K562 (cell line): ENCODE measurements around the gene ARHGEF25. TPM values are rescaled to one million over a fixed set of nuclear protein-coding genes. Genes with fewer than 3 reads are reported as not detected.

Source experiments
- ATAC-seq: fragments of 200-7000 bp; cut with Tn5 transposase; 3 replicates; pipeline ENCODE4 v1.9.1; 2020; ENCODE audit warnings: moderate library complexity
- BruUV-seq: library from RNA; stranded (reverse); fragments of 400-500 nt; replicated peaks from 2 replicates; lab custom pipeline; 2021; lab: Mats Ljungman, UMichigan
- CTCF ChIA-PET: fragments of 300-600 bp; formaldehyde crosslinking; extraction: SDS; loops from one replicate; lab custom pipeline; 2021; ENCODE audit warnings: low intra/inter-chr PET ratio; lab: Yijun Ruan, JAX
- POLR2A ChIA-PET: fragments of 300-600, 350-650 bp; sonication (Branson Sonifier 250); formaldehyde crosslinking; extraction: SDS; loops from one replicate; lab custom pipeline; 2021; ENCODE audit warnings: antibody characterized with exemption, inconsistent platforms; lab: Yijun Ruan, JAX
- DNase-seq, 4 experiments: peaks; one replicate each; pipeline versions ENCODE4 v3.0.0 to v3.0.0-alpha.2; 2011 to 2018; ENCODE audit warnings: low spot score in 3 of 4, mixed read lengths in 3 of 4; ENCODE audit errors: extremely low read depth in 1 of 4
- FAIRE-seq: peaks from 2 replicates; lab custom pipeline; 2011; peaks lifted over from hg19 to GRCh38; lab: Jason Lieb, UNC
- H2AFZ ChIP-seq: 2 replicates; pipeline ENCODE4 v1.6.0; 2011; ENCODE audit warnings: low read depth, low read length, control low read depth, inconsistent platforms
- H3K27ac ChIP-seq: fragments of 200-600 bp; 3 replicates; pipeline ENCODE4 v1.8.0; 2011; ENCODE audit warnings: low read depth, mild to moderate bottlenecking, control low read depth, inconsistent platforms, low read length, moderate library complexity, mixed read lengths; ENCODE audit errors: extremely low read depth
- H3K27me3 ChIP-seq, 2 experiments: fragments of 300-600 bp in 1 of 2; 2 replicates in 1 of 2; 3 replicates in 1 of 2; pipeline versions ENCODE4 v1.6.0 to v1.8.0; 2011; ENCODE audit warnings: inconsistent platforms in 2 of 2, low read length in 2 of 2, mild to moderate bottlenecking in 1 of 2, mixed read lengths in 1 of 2, moderate library complexity in 1 of 2; ENCODE audit not compliant: control insufficient read depth in 2 of 2, insufficient read depth in 2 of 2
- H3K36me3 ChIP-seq: fragments of 300-600 bp; 3 replicates; pipeline ENCODE4 v1.8.0; 2011; ENCODE audit warnings: mild to moderate bottlenecking, low read length, inconsistent platforms; ENCODE audit not compliant: control insufficient read depth, insufficient read depth
- H3K4me1 ChIP-seq, 2 experiments: fragments of 200-600 bp in 1 of 2; replicated peaks in 1 of 2; 2 replicates in 1 of 2; 3 replicates in 1 of 2; pipeline versions ENCODE4 v1.5.1 to v1.8.0; 2011; ENCODE audit warnings: inconsistent platforms in 2 of 2, low read length in 2 of 2, mild to moderate bottlenecking in 1 of 2, mixed read lengths in 1 of 2, moderate library complexity in 1 of 2; ENCODE audit not compliant: control insufficient read depth in 2 of 2, insufficient read depth in 2 of 2
- H3K4me2 ChIP-seq: 2 replicates; pipeline ENCODE4 v1.6.1; 2011; ENCODE audit warnings: low read length, control low read depth, inconsistent platforms, mixed read lengths; ENCODE audit not compliant: insufficient read depth
- H3K4me3 ChIP-seq: fragments of 200-600 bp; sonication (generic), shearing (Covaris generic); 2 replicates; pipeline ENCODE4 v1.5.1; 2016; ENCODE audit warnings: control low read depth, inconsistent platforms
- H3K79me2 ChIP-seq: fragments of 200-600 bp; 3 replicates; pipeline ENCODE4 v1.8.0; 2011; ENCODE audit warnings: low read length, inconsistent platforms; ENCODE audit not compliant: control insufficient read depth, insufficient read depth
- H3K9ac ChIP-seq, 2 experiments: 2 replicates each; pipeline versions ENCODE4 v1.6.0 to v1.6.1; 2011; ENCODE audit warnings: low read depth in 2 of 2, low read length in 2 of 2, control low read depth in 1 of 2, inconsistent platforms in 1 of 2, mild to moderate bottlenecking in 1 of 2, mixed read lengths in 1 of 2; ENCODE audit not compliant: insufficient read depth in 1 of 2
- H3K9me1 ChIP-seq: one replicate; pipeline ENCODE4 v1.6.0; 2011; ENCODE audit warnings: inconsistent platforms, mild to moderate bottlenecking, low read length, moderate library complexity; ENCODE audit not compliant: control insufficient read depth, insufficient read depth
- H3K9me3 ChIP-seq: replicated peaks from 2 replicates; pipeline ENCODE4 v1.5.1; 2011; ENCODE audit warnings: low read depth, low read length, inconsistent platforms; ENCODE audit not compliant: control insufficient read depth, insufficient read depth
- H4K20me1 ChIP-seq: replicated peaks from 2 replicates; pipeline ENCODE4 v1.6.1; 2011; ENCODE audit warnings: low read length, inconsistent platforms, mixed read lengths; ENCODE audit not compliant: control insufficient read depth, insufficient read depth
- C11orf30 ChIP-seq: fragments of 450-650 bp; IDR thresholded peaks from 2 replicates; pipeline ENCODE4 v1.6.1; 2016; ENCODE audit warnings: low read depth, mild to moderate bottlenecking
- CBX3 ChIP-seq, 2 experiments: IDR thresholded peaks; 1 replicate in 1 of 2; 2 replicates in 1 of 2; pipeline ENCODE4 v1.6.1; 2012; ENCODE audit warnings: inconsistent platforms in 2 of 2, low read length in 2 of 2, borderline replicate concordance in 1 of 2, control low read depth in 1 of 2
- DMBX1 ChIP-seq: fragments of 250-450 bp; sonication (Bioruptor Pico); IDR thresholded peaks from 2 replicates; pipeline ENCODE4 v1.8.0; 2022; ENCODE audit warnings: inconsistent platforms, mild to moderate bottlenecking, moderate library complexity, borderline replicate concordance
- HNRNPLL ChIP-seq: fragments of 200-400 bp; formaldehyde crosslinking; IDR thresholded peaks from 2 replicates; pipeline ENCODE4 v1.6.1; 2017; ENCODE audit warnings: low read length, low read depth, mild to moderate bottlenecking; ENCODE audit not compliant: poor library complexity, severe bottlenecking
- NCOA2 ChIP-seq, 2 experiments: fragments of 450-650 bp; IDR thresholded peaks; 2 replicates each; pipeline ENCODE4 v1.6.1; 2018; ENCODE audit warnings: mild to moderate bottlenecking in 2 of 2, moderate library complexity in 1 of 2; ENCODE audit not compliant: partially characterized antibody in 2 of 2
- PHB2 ChIP-seq: fragments of 450-650 bp; IDR thresholded peaks from 2 replicates; pipeline ENCODE4 v1.6.1; 2017; ENCODE audit warnings: low read depth
- POLR2AphosphoS5 ChIP-seq: IDR thresholded peaks from 2 replicates; pipeline ENCODE4 v1.6.1; 2011; ENCODE audit warnings: mild to moderate bottlenecking, low read depth, low read length, moderate library complexity; ENCODE audit not compliant: control insufficient read depth, insufficient read depth
- SIX5 ChIP-seq, 2 experiments: IDR thresholded peaks; 2 replicates each; pipeline ENCODE4 v1.6.1; 2011; ENCODE audit warnings: low read length in 2 of 2, borderline replicate concordance in 1 of 2, low read depth in 1 of 2, mild to moderate bottlenecking in 1 of 2, moderate library complexity in 1 of 2; ENCODE audit not compliant: insufficient read depth in 1 of 2
- SLC30A9 ChIP-seq: fragments of 250-450 bp; sonication (Bioruptor Pico); IDR thresholded peaks from 2 replicates; pipeline ENCODE4 v1.8.0; 2022; ENCODE audit warnings: mild to moderate bottlenecking, moderate library complexity
- SRSF3 ChIP-seq: fragments of 200-400 bp; formaldehyde crosslinking; IDR thresholded peaks from 2 replicates; pipeline ENCODE4 v1.6.1; 2016; ENCODE audit warnings: mild to moderate bottlenecking, low read length, moderate library complexity; ENCODE audit not compliant: insufficient read depth
- TGIF2 ChIP-seq: sonication (generic); formaldehyde crosslinking; IDR thresholded peaks from 2 replicates; pipeline ENCODE4 v1.8.1; 2022; ENCODE audit warnings: mild to moderate bottlenecking, missing genetic modification reagents, moderate library complexity
- ZBTB1 ChIP-seq: sonication (generic); formaldehyde crosslinking; IDR thresholded peaks from 2 replicates; pipeline ENCODE4 v1.8.1; 2023; ENCODE audit warnings: missing genetic modification reagents, low read depth, mild to moderate bottlenecking, borderline replicate concordance
- ZBTB17 ChIP-seq: fragments of 450-650 bp; formaldehyde crosslinking; IDR thresholded peaks from 2 replicates; pipeline ENCODE4 v1.4.0; 2020; ENCODE audit warnings: mild to moderate bottlenecking
- ZNF57 ChIP-seq: fragments of 450-650 bp; formaldehyde crosslinking; IDR thresholded peaks from 2 replicates; pipeline ENCODE4 v1.4.0; 2020; ENCODE audit warnings: mild to moderate bottlenecking, moderate library complexity
- ZNF699 ChIP-seq: fragments of 250-450 bp; sonication (Bioruptor Pico); IDR thresholded peaks from 2 replicates; pipeline ENCODE4 v1.8.0; 2021; ENCODE audit warnings: mild to moderate bottlenecking, moderate library complexity; ENCODE audit not compliant: insufficient replicate concordance
- ZNF830 ChIP-seq: fragments of 250-450 bp; sonication (Bioruptor Pico); IDR thresholded peaks from 2 replicates; pipeline ENCODE4 v1.5.0; 2021; ENCODE audit warnings: mild to moderate bottlenecking
- ZSCAN29 ChIP-seq: fragments of 450-650 bp; IDR thresholded peaks from 2 replicates; pipeline ENCODE4 v1.6.1; 2017
- WGBS: fragments of 100-300 bp; shearing (Covaris generic); methylation state at CpG from one replicate; pipeline ENCODE4 v1.1.6; 2016; ENCODE audit warnings: low coverage, mixed read lengths; ENCODE audit not compliant: insufficient coverage; ENCODE audit errors: missing lambda C conversion rate; 5-methylcytosine and 5-hydroxymethylcytosine counted together
- in situ Hi-C: fragments of 300-500 bp; cut with MboI; formaldehyde crosslinking; loops from 4 replicates; pipeline ENCODE4 v1.15.0; 2018; ENCODE audit warnings: inconsistent platforms, mixed read lengths
- intact Hi-C: fragments of 100-400 bp; cut with micrococcal nuclease; formaldehyde crosslinking; loops from 2 replicates; pipeline ENCODE4 v1.14.2; 2022
- polyA plus RNA-seq, 8 experiments: library from polyadenylated mRNA; depleted of rRNA in 4 of 8; stranded (reverse) in 5 of 8; unstranded in 3 of 8; fragments of >200 nt; fragmentation: Nextera tagmentation in 2 of 8; fragmentation: Illumina TruSeq in 1 of 8; extraction: Ambion mirVana in 2 of 8; extraction: Trizol in 1 of 8; gene quantifications; 2 replicates each; pipeline versions ENCODE4 v1.2.1 to v1.2.3, GENCODE V29; 2011 to 2014; ENCODE audit warnings: inconsistent platforms in 1 of 8, missing spikeins in 1 of 8
- total RNA-seq, 7 experiments: library from RNA; depleted of rRNA in 6 of 7; stranded (reverse); fragments of >200 nt in 6 of 7; fragmentation: Illumina TruSeq in 2 of 7; extraction: Trizol in 2 of 7; gene quantifications; 2 replicates each; pipeline versions ENCODE4 v1.2.1 to v1.2.3, GENCODE V29; 2011 to 2021; ENCODE audit warnings: low replicate concordance in 1 of 7
- TF ChIP-seq, protein P1 (sequence below): fragments of 450-650 bp; conservative IDR thresholded peaks from 2 replicates; pipeline ENCODE4 v1.6.1; 2016; ENCODE audit warnings: missing genetic modification characterization, low read depth, mild to moderate bottlenecking, control low read depth, missing compliant biosample characterization
- TF ChIP-seq, protein P2 (sequence below): fragments of 450-650 bp; formaldehyde crosslinking; IDR thresholded peaks from 2 replicates; pipeline ENCODE4 v1.4.0; 2022; ENCODE audit warnings: mild to moderate bottlenecking, moderate library complexity

The ARHGEF25 gene
- total and polyA plus RNA-seq, 9 of the 15 experiments (the other 6 are each of a cell fraction or from before 2014, with no cell fraction given), result 0.13 to 17.3 (median 11.6) TPM

DNA sequence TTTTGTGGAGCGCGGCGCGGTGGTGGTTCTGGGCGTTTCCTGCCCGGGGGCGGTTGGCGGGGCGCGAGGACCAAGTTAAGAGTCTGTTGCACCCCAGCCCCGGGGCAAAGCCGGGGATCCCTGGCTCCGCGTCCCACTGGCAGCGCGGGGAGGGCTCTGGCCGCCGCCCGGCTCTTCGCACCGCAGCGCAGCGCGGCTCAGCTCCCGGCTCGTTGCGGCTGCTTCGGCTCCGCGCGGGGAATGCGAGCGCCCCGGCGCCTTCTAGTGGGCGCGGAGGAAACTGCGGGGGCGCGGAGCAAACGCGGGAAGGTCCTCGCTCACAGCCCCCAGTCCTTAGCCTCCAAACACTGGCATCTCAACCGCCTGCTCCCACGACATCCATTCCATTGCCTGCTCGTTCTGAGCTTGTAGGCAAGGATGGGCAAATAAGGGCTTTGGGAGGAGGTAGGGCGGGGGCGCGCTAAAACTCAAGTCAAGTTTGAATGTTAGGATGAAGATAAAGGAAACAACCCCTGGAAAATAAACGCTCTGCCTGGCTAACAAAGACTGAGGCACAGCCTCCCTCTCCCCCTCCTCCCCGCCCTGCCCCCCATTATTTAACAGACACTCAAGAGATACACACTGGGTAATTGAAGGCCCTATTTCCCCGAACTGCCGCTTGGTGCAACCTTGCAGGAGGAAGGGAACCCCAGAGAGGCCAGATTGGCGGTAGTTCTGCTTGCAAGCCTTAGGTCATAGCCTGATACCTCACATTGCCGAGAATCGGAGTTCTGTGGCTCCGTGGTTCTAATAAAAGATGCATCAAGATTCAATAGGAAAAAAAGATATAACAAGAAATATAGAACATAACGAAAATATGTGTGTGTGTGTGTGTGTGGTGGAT lies 22.0 kb downstream of the ARHGEF25 start, which contains the start of gene B4GALNT1:
Gene B4GALNT1 (minus strand): TSS at position 244 of the 883 bp plus-strand sequence. CDS start 1,069 bp downstream, outside the sequence.
- in situ Hi-C loops, result no loop called here
- POLR2A ChIA-PET, result interaction anchor here (0.6 to 1.1 kb wide), 9 partner anchors 9 to 409 kb away, joined by 3 to 5 read pairs (median 3); partner anchors contain the start of gene DDIT3
- TF ChIP-seq ZBTB1 (peak; percentile 95), ZNF699 (no peak), POLR2AphosphoS5 (peak; percentile 44; the same call in 1 of the 2 replicates), SLC30A9 (no peak), ZNF57 (no peak), NCOA2 (IDR thresholded peaks at IDR 0.05; ENCODE audit: partially characterized antibody in 2 of 2) (no peak), PHB2 (no peak), ZSCAN29 (no peak), ZBTB17 (CRISPR knock-in tag) (0 out of 2 replicates have a peak, but pooled peaks have one; percentile 17), SRSF3 (no peak), TGIF2 (no peak), CBX3 (IDR thresholded peaks at IDR 0.05; ENCODE audit: borderline replicate concordance in 1 of 2, low read length in 2 of 2) (peak in 1 of 2 experiments; percentile 63; a peak in 1 of 3 replicates), C11orf30 (no peak), ZNF830 (CRISPR knock-in tag) (no peak), SIX5 (IDR thresholded peaks at IDR 0.05; ENCODE audit: borderline replicate concordance in 1 of 2, insufficient read depth in 1 of 2, low read depth in 1 of 2, low read length in 2 of 2) (no peak), HNRNPLL (peak; percentile 40), DMBX1 (no peak)
- TF ChIP-seq, protein P1, sequence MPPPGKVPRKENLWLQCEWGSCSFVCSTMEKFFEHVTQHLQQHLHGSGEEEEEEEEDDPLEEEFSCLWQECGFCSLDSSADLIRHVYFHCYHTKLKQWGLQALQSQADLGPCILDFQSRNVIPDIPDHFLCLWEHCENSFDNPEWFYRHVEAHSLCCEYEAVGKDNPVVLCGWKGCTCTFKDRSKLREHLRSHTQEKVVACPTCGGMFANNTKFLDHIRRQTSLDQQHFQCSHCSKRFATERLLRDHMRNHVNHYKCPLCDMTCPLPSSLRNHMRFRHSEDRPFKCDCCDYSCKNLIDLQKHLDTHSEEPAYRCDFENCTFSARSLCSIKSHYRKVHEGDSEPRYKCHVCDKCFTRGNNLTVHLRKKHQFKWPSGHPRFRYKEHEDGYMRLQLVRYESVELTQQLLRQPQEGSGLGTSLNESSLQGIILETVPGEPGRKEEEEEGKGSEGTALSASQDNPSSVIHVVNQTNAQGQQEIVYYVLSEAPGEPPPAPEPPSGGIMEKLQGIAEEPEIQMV (tag), result no peak
- TF ChIP-seq, protein P2, sequence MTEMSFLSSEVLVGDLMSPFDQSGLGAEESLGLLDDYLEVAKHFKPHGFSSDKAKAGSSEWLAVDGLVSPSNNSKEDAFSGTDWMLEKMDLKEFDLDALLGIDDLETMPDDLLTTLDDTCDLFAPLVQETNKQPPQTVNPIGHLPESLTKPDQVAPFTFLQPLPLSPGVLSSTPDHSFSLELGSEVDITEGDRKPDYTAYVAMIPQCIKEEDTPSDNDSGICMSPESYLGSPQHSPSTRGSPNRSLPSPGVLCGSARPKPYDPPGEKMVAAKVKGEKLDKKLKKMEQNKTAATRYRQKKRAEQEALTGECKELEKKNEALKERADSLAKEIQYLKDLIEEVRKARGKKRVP (CRISPR knock-in tag), result no peak

More for the DNA sequence above, 22.0 kb downstream of the ARHGEF25 start, which contains the start of gene B4GALNT1:
- Histone ChIP-seq H3K9ac (peak within 1 kb of the TSS; percentile 84 to 99), H3K27me3 (no peaks in the 10 kb centered on the region), H3K4me2 (peak within 1 kb of the TSS; percentile 81), H4K20me1 (no peaks in the 10 kb centered on the region), H3K36me3 (peaks cover 28% of the 10 kb centered on the region; the same call in 2 of the 3 replicates), H3K9me1 (no peaks in the 10 kb centered on the region), H2AFZ (peak within 1 kb of the TSS; percentile 96), H3K4me3 (peak within 1 kb of the TSS; percentile 79), H3K4me1 (peaks cover 0 to 26% of the 10 kb centered on the region in 2 experiments; a peak in 3 of 5 replicates), H3K9me3 (no peaks in the 10 kb centered on the region), H3K27ac (peak within 1 kb of the TSS; percentile 83), H3K79me2 (0 out of 3 replicates have a peak, but pooled peaks cover 5% of the 10 kb centered on the region)
- CTCF ChIA-PET, result interaction anchor here (0.6 to 2.2 kb wide), 4 partner anchors 50 to 424 kb away, joined by 3 to 14 read pairs (median 3); no protein-coding TSS in a partner anchor
- intact Hi-C loops, result loop anchor here (1.0 to 2.0 kb wide), 3 partner anchors 50 to 104 kb away; partner anchors contain the start of gene OS9
- BruUV-seq, result no TSS peak
- ATAC-seq (peak; percentile 94), FAIRE-seq (peak; percentile 61), DNase-seq (peak; percentile 80 to 83 (median 82))
- 2% methylated on average over 53 of the region's 58 CpGs for WGBS
